ENCODE measurements around the gene PFKFB3. TPM values are rescaled to one million over a fixed set of nuclear protein-coding genes. Genes with fewer than 3 reads are reported as not detected.
"Not testable (repeated sequence)": the region's sequence is repeated elsewhere in the genome, so short reads cannot be mapped to it uniquely, and the experiment has no call there.

Gene PFKFB3
- total RNA-seq, 1 experiment from 2014 or later, result 43.6 TPM

DNA sequence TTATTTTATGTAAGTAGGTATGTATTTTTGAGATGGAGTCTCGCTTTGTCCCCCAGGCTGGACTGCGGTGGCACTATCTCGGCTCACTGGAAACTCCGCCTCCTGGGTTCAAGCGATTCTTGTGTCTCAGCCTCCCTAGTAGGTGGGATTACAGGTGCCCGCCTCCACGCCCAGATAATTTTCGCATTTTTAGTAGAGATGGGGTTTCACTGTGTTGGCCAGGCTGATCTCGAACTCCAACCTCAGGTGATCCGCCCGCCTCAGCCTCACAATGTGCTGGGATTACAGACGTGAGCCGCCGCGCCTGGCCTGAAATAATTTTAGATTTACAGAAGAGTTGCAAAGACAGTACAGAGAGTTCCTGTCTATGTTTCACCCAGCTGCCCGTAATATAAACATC, 37.5 kb downstream of the PFKFB3 start:
- Histone ChIP-seq H3K9me2 (replicated peaks; ENCODE audit: insufficient read depth, low read length) (no peaks in the 10 kb centered on the region), H3K27me3 (ENCODE audit: low read length) (no peaks in the 10 kb centered on the region), H3K4me1 (ENCODE audit: low read length) (no peaks in the 10 kb centered on the region), H3K9me3 (ENCODE audit: low read length) (no peaks in the 10 kb centered on the region), H3K79me2 (ENCODE audit: low read length) (no peaks in the 10 kb centered on the region), H4K20me1 (ENCODE audit: insufficient read depth, low read depth, low read length) (no peaks in the 10 kb centered on the region), H3K4me2 (ENCODE audit: low read depth, low read length, poor library complexity, severe bottlenecking) (no peak overlapping the region), H2AFZ (ENCODE audit: low read length) (no peak overlapping the region), H3K9ac (ENCODE audit: low read length) (no peak overlapping the region), H3K36me3 (ENCODE audit: insufficient read depth, low read length) (peaks cover 2% of the 10 kb centered on the region; the same call in 1 of the 2 replicates), H3K4me3 (ENCODE audit: low read length) (no peak overlapping the region), H3K27ac (ENCODE audit: low read length) (no peak overlapping the region)
- DNase-seq, result no peak

DNA sequence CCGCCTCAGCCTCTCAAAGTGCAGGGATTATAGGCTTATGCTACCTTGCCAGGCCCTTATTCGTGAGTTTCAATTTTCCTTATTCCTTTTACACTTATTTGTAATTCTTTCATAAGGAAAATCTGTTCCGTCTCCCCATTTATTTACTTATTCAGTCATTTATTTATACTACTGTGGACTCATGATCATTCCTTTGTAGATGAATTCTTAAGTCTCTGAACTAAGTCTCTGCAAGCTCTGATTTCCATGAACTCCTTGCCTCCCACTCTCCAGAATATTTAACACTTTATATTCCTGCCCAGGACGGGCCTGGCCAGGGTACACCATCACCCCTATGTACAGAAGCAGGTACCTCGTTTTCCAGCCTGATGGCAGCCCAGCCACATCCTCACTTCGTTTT, 39.4 kb downstream of the PFKFB3 start:
- DNase-seq, result no peak
- Histone ChIP-seq H3K79me2 (ENCODE audit: low read length) (no peaks in the 10 kb centered on the region), H3K27ac (ENCODE audit: low read length) (no peak overlapping the region), H3K36me3 (ENCODE audit: insufficient read depth, low read length) (no peaks in the 10 kb centered on the region), H3K4me2 (ENCODE audit: low read depth, low read length, poor library complexity, severe bottlenecking) (no peak overlapping the region), H3K9me2 (replicated peaks; ENCODE audit: insufficient read depth, low read length) (no peaks in the 10 kb centered on the region), H3K9me3 (ENCODE audit: low read length) (no peaks in the 10 kb centered on the region), H4K20me1 (ENCODE audit: insufficient read depth, low read depth, low read length) (no peaks in the 10 kb centered on the region), H3K9ac (ENCODE audit: low read length) (no peak overlapping the region), H3K4me1 (ENCODE audit: low read length) (no peaks in the 10 kb centered on the region), H3K27me3 (ENCODE audit: low read length) (no peaks in the 10 kb centered on the region), H3K4me3 (ENCODE audit: low read length) (no peak overlapping the region), H2AFZ (ENCODE audit: low read length) (no peak overlapping the region)

DNA sequence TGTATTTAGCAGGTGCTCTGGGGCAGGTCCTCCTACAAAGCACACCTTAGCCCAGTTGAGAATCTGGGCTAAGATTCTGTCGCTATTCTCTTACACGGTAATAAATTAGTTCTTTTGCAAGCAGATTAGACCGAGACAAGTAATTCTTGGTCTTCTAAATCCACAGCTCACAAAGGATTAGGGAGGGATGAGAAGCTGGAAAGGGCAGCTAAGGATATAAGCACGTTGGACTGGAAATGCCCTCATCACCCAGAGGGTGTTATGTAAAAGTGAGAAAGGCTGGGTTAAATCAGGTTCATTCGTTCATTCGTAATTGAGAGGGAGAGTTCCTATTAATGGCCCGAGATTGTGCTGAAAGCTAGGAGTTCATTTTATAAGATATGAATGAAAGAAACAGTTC, 41.8 kb downstream of the PFKFB3 start:
- Histone ChIP-seq H3K4me1 (ENCODE audit: low read length) (no peaks in the 10 kb centered on the region), H3K4me2 (ENCODE audit: low read depth, low read length, poor library complexity, severe bottlenecking) (no peak overlapping the region), H3K27me3 (ENCODE audit: low read length) (no peaks in the 10 kb centered on the region), H4K20me1 (ENCODE audit: insufficient read depth, low read depth, low read length) (no peaks in the 10 kb centered on the region), H3K36me3 (ENCODE audit: insufficient read depth, low read length) (no peaks in the 10 kb centered on the region), H3K9me3 (ENCODE audit: low read length) (no peaks in the 10 kb centered on the region), H2AFZ (ENCODE audit: low read length) (no peak overlapping the region), H3K9me2 (replicated peaks; ENCODE audit: insufficient read depth, low read length) (no peaks in the 10 kb centered on the region), H3K4me3 (ENCODE audit: low read length) (no peak overlapping the region), H3K9ac (ENCODE audit: low read length) (no peak overlapping the region), H3K27ac (ENCODE audit: low read length) (no peak overlapping the region), H3K79me2 (ENCODE audit: low read length) (no peaks in the 10 kb centered on the region)
- no peak for DNase-seq

DNA sequence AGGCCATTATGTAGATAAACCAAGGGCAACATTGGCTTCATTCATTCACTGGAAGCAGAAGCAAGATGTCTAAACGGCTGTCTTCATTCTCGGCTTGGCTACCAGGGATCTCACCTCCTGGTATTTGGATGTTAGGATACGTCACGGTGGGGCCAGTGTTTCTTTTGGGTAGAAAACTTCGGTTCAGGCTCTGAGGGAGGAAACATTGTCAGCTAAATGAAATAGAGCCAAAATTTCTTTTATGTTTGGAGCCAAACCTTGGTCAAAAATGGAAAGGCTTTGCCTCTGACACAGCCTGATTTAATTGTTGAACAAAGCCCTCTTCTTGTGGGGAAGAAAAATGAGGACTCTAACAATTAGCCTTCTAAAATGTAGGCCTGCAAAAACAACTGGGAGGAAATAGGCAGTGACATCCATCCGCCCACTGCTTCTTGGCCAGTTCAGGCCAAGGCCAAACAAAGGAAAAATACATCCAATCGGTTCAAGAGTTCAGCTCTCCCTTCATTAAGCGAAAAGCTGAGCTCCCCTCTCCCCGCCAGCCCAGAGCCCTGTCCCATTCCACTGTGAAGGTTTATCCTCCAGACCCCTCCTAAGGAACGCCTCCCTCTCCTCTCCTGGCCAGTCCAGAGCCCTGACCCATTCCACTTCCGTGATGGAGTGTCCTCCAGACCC, 44.4 kb downstream of the PFKFB3 start:
- Histone ChIP-seq H3K9me2 (replicated peaks; ENCODE audit: insufficient read depth, low read length) (no peaks in the 10 kb centered on the region), H3K9me3 (ENCODE audit: low read length) (no peaks in the 10 kb centered on the region), H3K79me2 (ENCODE audit: low read length) (no peaks in the 10 kb centered on the region), H3K9ac (ENCODE audit: low read length) (no peak overlapping the region), H2AFZ (ENCODE audit: low read length) (no peak overlapping the region), H3K4me2 (ENCODE audit: low read depth, low read length, poor library complexity, severe bottlenecking) (no peak overlapping the region), H3K4me1 (ENCODE audit: low read length) (no peaks in the 10 kb centered on the region), H4K20me1 (ENCODE audit: insufficient read depth, low read depth, low read length) (no peaks in the 10 kb centered on the region), H3K27me3 (ENCODE audit: low read length) (no peaks in the 10 kb centered on the region), H3K36me3 (ENCODE audit: insufficient read depth, low read length) (no peaks in the 10 kb centered on the region), H3K4me3 (ENCODE audit: low read length) (no peak overlapping the region), H3K27ac (ENCODE audit: low read length) (no peak overlapping the region)
- DNase-seq, result no peak

DNA sequence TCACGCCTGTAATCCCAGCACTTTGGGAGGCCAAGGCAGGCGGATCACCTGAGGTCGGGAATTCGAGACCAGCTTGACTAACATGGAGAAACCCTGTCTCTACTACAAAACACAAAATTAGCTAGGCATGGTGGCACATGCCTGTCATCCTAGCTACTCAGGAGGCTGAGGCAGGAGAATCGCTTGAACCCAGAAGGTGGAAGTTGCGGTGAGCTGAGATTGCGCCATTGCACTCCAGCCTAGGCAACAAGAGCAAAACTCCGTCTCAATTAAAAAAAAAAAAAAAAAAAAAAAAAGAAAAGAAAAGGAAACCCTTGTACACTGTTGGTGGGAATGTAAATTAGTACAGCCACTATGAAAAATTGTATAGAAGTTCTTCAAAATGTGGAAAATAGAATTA, 46.2 kb downstream of the PFKFB3 start:
- H3K9ac ChIP-seq (ENCODE audit: low read length); H3K27ac ChIP-seq (ENCODE audit: low read length); H3K4me2 ChIP-seq (ENCODE audit: low read depth, low read length, poor library complexity, severe bottlenecking); H3K27me3 ChIP-seq (ENCODE audit: low read length); H4K20me1 ChIP-seq (ENCODE audit: insufficient read depth, low read depth, low read length); H3K9me2 ChIP-seq (replicated peaks; ENCODE audit: insufficient read depth, low read length); H3K79me2 ChIP-seq (ENCODE audit: low read length); H3K36me3 ChIP-seq (ENCODE audit: insufficient read depth, low read length); H3K4me1 ChIP-seq (ENCODE audit: low read length); H3K9me3 ChIP-seq (ENCODE audit: low read length); H3K4me3 ChIP-seq (ENCODE audit: low read length); DNase-seq; H2AFZ ChIP-seq (ENCODE audit: low read length): not testable (repeated sequence)

DNA sequence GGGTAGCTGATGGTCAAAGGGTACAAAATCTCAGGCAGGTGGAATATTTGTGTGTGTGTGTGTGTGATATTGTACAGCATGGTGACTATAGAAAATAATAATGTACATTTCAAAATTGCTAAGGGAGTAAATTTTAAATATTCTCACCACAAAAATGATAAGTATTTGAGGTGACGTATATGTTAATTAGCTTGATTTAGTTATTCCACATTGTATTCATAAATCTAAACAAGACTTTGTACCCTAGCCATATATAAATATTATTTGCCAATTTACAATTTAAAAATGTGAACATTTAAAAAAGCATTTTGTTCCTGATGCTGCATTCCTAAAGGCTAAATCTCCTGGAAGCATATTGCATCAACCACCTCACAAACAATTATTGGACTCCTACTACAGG, 47.0 kb downstream of the PFKFB3 start:
- H4K20me1 ChIP-seq (ENCODE audit: insufficient read depth, low read depth, low read length), result no peaks in the 10 kb centered on the region
- H3K36me3 ChIP-seq (ENCODE audit: insufficient read depth, low read length), result no peaks in the 10 kb centered on the region
- no peak overlapping the region for H3K4me3 ChIP-seq (ENCODE audit: low read length)
- no peak overlapping the region for H2AFZ ChIP-seq (ENCODE audit: low read length)
- H3K4me2 ChIP-seq (ENCODE audit: low read depth, low read length, poor library complexity, severe bottlenecking), result no peak overlapping the region
- no peak for DNase-seq
- H3K79me2 ChIP-seq (ENCODE audit: low read length), result no peaks in the 10 kb centered on the region
- H3K9me3 ChIP-seq (ENCODE audit: low read length), result no peaks in the 10 kb centered on the region
- no peaks in the 10 kb centered on the region for H3K9me2 ChIP-seq (replicated peaks; ENCODE audit: insufficient read depth, low read length)
- H3K4me1 ChIP-seq (ENCODE audit: low read length), result no peaks in the 10 kb centered on the region
- no peak overlapping the region for H3K9ac ChIP-seq (ENCODE audit: low read length)
- H3K27me3 ChIP-seq (ENCODE audit: low read length), result no peaks in the 10 kb centered on the region
- no peak overlapping the region for H3K27ac ChIP-seq (ENCODE audit: low read length)

DNA sequence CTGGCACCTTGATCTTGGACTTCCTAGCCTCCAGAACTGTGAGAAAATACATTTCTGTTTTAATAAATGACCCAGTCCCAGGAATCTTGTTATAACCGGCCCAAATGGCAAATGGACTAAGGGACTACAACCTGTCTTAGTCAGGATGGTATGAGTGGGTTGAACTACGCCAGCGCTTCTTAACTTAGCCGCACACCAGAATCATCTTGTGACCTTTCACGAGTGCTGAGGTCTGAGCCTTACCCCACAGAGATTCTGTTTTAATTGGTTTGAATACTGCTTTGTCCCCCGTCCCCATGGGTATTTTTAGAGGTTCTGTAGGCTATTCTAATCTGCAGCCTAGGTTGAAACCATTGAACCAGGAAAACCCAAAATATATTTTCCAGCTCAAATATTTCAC, 48.0 kb downstream of the PFKFB3 start:
- no peaks in the 10 kb centered on the region for H3K4me1 ChIP-seq (ENCODE audit: low read length)
- no peak overlapping the region for H2AFZ ChIP-seq (ENCODE audit: low read length)
- no peak overlapping the region for H3K9ac ChIP-seq (ENCODE audit: low read length)
- H3K27ac ChIP-seq (ENCODE audit: low read length), result no peak overlapping the region
- H3K4me3 ChIP-seq (ENCODE audit: low read length), result no peak overlapping the region
- no peaks in the 10 kb centered on the region for H3K27me3 ChIP-seq (ENCODE audit: low read length)
- no peak overlapping the region for H3K4me2 ChIP-seq (ENCODE audit: low read depth, low read length, poor library complexity, severe bottlenecking)
- no peaks in the 10 kb centered on the region for H3K36me3 ChIP-seq (ENCODE audit: insufficient read depth, low read length)
- DNase-seq, result no peak
- no peaks in the 10 kb centered on the region for H3K9me3 ChIP-seq (ENCODE audit: low read length)
- no peaks in the 10 kb centered on the region for H3K9me2 ChIP-seq (replicated peaks; ENCODE audit: insufficient read depth, low read length)
- no peaks in the 10 kb centered on the region for H4K20me1 ChIP-seq (ENCODE audit: insufficient read depth, low read depth, low read length)
- H3K79me2 ChIP-seq (ENCODE audit: low read length), result no peaks in the 10 kb centered on the region

DNA sequence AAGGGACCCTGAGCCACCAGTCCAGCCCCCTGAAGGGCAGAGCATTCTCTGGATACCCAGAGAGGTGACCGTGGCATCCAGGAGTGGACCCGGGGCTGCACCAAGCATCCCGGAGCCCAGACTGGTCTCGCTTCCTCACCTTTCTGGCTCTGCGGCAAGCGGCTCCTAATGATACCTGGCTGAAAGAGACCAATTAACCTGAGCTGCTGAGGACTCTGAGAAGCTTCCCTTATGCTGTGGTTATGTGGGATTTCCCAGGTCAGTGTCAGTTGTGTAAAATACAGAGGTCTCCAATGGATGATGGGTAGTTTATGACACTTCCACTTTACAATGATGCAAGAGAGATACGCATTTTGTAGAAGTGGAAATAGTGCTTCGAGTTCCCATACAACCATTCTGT, 51.5 kb downstream of the PFKFB3 start:
- Histone ChIP-seq H3K4me2 (ENCODE audit: low read depth, low read length, poor library complexity, severe bottlenecking) (no peak overlapping the region), H4K20me1 (ENCODE audit: insufficient read depth, low read depth, low read length) (no peaks in the 10 kb centered on the region), H3K79me2 (ENCODE audit: low read length) (no peaks in the 10 kb centered on the region), H3K27ac (ENCODE audit: low read length) (no peak overlapping the region), H3K4me3 (ENCODE audit: low read length) (no peak overlapping the region), H3K9ac (ENCODE audit: low read length) (no peak overlapping the region), H3K9me2 (replicated peaks; ENCODE audit: insufficient read depth, low read length) (no peaks in the 10 kb centered on the region), H3K9me3 (ENCODE audit: low read length) (no peaks in the 10 kb centered on the region), H2AFZ (ENCODE audit: low read length) (no peak overlapping the region), H3K4me1 (ENCODE audit: low read length) (no peaks in the 10 kb centered on the region), H3K27me3 (ENCODE audit: low read length) (no peaks in the 10 kb centered on the region), H3K36me3 (ENCODE audit: insufficient read depth, low read length) (no peaks in the 10 kb centered on the region)
- no peak for DNase-seq

Measured in Karpas-422 (cell line).